ENCODE data around the gene SIPA1L3. TPM values are rescaled to one million over a fixed set of nuclear protein-coding genes. Genes with fewer than 3 reads are reported as not detected.
A peak's percentile ranks its signal among the peaks of the same experiment; 100 is the strongest.

The SIPA1L3 gene
- total RNA-seq, 1 donor from 2014 or later, result 3.4 TPM

GRCh38 chr19:38034492-38034860 is 127.5 kb downstream of the SIPA1L3 start:
- no peak for DNase-seq (ENCODE audit: low read depth)
- H3K4me3 ChIP-seq (ENCODE audit: low read depth, low read length), result no peak overlapping the region
- TF ChIP-seq CTCF (IDR thresholded peaks at IDR 0.05; ENCODE audit: insufficient read depth, low read length, severe bottlenecking), result no peak
- H3K36me3 ChIP-seq (ENCODE audit: control insufficient read depth, insufficient read depth, low read length), result no peaks in the 10 kb centered on the region
- no peaks in the 10 kb centered on the region for H3K27me3 ChIP-seq (ENCODE audit: control insufficient read depth, insufficient read depth, low read length)
- no peak for FAIRE-seq

- TF ChIP-seq CTCF (IDR thresholded peaks at IDR 0.05; ENCODE audit: insufficient read depth, low read length, severe bottlenecking), result no peak
- FAIRE-seq (no peak), DNase-seq (ENCODE audit: low read depth) (no peak)
- H3K4me3 ChIP-seq (ENCODE audit: low read depth, low read length), result no peak overlapping the region
- H3K36me3 ChIP-seq (ENCODE audit: control insufficient read depth, insufficient read depth, low read length), result no peaks in the 10 kb centered on the region
- no peaks in the 10 kb centered on the region for H3K27me3 ChIP-seq (ENCODE audit: control insufficient read depth, insufficient read depth, low read length)
Measured at GRCh38 chr19:38035515-38036495, 128.8 kb downstream of the SIPA1L3 start.

- peak; percentile 79 for FAIRE-seq
- DNase-seq (ENCODE audit: low read depth), result no peak
- no peak for TF ChIP-seq CTCF (IDR thresholded peaks at IDR 0.05; ENCODE audit: insufficient read depth, low read length, severe bottlenecking)
- Histone ChIP-seq H3K36me3 (ENCODE audit: control insufficient read depth, insufficient read depth, low read length) (no peaks in the 10 kb centered on the region), H3K4me3 (ENCODE audit: low read depth, low read length) (no peak overlapping the region), H3K27me3 (ENCODE audit: control insufficient read depth, insufficient read depth, low read length) (no peaks in the 10 kb centered on the region)
Measured at GRCh38 chr19:38036707-38037611, 130.0 kb downstream of the SIPA1L3 start.

- TF ChIP-seq CTCF (IDR thresholded peaks at IDR 0.05; ENCODE audit: insufficient read depth, low read length, severe bottlenecking), result no peak
- DNase-seq (ENCODE audit: low read depth) (peak; percentile 68), FAIRE-seq (no peak)
- no peaks in the 10 kb centered on the region for H3K27me3 ChIP-seq (ENCODE audit: control insufficient read depth, insufficient read depth, low read length)
- no peaks in the 10 kb centered on the region for H3K36me3 ChIP-seq (ENCODE audit: control insufficient read depth, insufficient read depth, low read length)
- H3K4me3 ChIP-seq (ENCODE audit: low read depth, low read length), result no peak overlapping the region
Measured at GRCh38 chr19:38039966-38040365, 133.0 kb downstream of the SIPA1L3 start.

GRCh38 chr19:38042132-38042531 is 135.1 kb downstream of the SIPA1L3 start:
- H3K36me3 ChIP-seq (ENCODE audit: control insufficient read depth, insufficient read depth, low read length), result no peaks in the 10 kb centered on the region
- no peak for FAIRE-seq

More at GRCh38 chr19:38042132-38042531, 135.1 kb downstream of the SIPA1L3 start:
- DNase-seq (ENCODE audit: low read depth), result no peak
- TF ChIP-seq CTCF (IDR thresholded peaks at IDR 0.05; ENCODE audit: insufficient read depth, low read length, severe bottlenecking), result no peak
- Histone ChIP-seq H3K27me3 (ENCODE audit: control insufficient read depth, insufficient read depth, low read length) (no peaks in the 10 kb centered on the region), H3K4me3 (ENCODE audit: low read depth, low read length) (no peak overlapping the region)
